Stimulated activated CD8-positive, alpha-beta memory T cell treated with anti-CD3 and anti-CD28 coated beads, Interleukin-7, amount 100 ng/mL, for 4 hours (primary cell): ENCODE measurements around the gene VARS1.
A peak's percentile ranks its signal among the peaks of the same experiment; 100 is the strongest.
"Not testable (repeated sequence)": the region's sequence is repeated elsewhere in the genome, so short reads cannot be mapped to it uniquely, and the experiment has no call there.

Experiments
- DNase-seq, 2 donors: peaks; one replicate each; pipeline ENCODE4 v3.0.0-alpha.2; 2020; ENCODE audit warnings: low read depth in 2 of 2

The VARS1 gene

DNA sequence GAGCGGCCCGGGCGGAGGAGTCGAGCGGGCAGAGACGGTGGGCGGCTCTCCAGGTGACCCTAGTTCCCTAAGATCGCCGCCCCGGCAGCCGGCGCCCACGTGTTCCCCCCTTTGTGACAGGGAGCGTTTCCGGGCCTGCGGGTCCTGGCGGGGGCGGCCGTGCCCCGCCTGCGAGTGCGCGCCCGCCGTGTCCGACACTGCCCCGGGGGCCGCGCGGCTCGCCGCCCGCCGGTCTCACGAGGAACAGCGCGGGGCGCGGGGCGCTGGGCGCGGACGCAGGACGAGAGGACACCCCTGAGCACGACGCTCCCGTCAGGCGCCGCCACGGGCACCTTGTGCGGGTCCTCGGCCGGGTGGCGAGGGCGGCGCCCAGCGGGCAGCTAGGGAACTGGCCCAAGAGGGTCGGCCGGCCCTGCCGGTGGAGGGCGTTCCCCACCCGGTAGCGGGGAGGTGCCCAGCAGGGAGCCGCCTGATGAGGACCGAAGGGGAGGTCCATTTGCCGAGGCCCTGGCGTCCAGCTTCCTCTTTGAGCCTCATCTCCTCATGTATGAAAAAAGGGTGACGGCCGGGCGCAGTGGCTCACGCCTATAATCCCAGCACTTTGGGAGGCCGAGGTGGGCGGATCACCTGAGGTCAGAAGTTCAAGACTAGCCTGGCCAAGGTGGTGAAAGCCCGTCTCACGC lies at the start of gene VARS1:
TSS of gene VARS1 (minus strand) at position 137 of the 683 bp plus-strand sequence. CDS start 535 bp downstream, outside the sequence.
- peak; percentile 59 to 79 for DNase-seq

DNA sequence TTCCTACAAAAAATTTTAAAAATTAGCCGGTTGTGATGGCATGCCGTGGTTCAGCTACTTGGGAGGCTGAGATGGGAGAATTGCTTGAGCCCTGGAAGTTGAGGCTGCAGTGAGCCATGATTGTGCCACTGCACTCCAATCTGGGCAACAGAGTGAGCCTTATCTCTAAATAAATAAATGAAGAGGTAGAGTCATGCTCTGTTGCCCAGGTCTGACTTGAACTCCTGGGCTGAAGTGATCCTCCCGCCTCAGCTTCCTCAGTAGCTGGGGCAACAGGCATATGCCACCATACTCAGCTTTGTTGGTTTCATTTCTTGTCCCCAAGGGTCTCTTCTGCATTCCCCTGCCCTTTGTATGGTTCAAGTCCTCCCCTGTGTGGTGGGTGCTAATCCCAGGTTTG lies 49.0 kb upstream of the VARS1 start:
- no peak for DNase-seq

DNA sequence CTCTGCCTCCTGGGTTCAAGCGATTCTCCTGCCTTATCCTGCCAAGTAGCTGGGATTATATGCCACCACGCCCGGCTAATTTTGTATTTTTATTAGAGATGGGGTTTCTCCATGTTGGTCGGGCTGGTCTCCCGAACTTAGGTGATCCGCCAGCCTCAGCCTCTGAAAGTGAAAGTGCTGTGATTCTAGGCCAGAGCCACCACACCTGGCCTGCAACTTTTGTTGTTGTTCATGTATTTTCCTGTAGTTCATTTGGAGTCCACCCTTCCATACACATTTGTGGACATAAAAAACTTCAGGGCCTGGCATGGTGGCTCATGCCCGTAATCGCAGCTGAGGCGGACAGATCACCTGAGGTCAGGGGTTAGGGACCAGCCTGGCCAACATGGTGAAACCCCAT lies 46.5 kb upstream of the VARS1 start:
- DNase-seq, result no peak

DNA sequence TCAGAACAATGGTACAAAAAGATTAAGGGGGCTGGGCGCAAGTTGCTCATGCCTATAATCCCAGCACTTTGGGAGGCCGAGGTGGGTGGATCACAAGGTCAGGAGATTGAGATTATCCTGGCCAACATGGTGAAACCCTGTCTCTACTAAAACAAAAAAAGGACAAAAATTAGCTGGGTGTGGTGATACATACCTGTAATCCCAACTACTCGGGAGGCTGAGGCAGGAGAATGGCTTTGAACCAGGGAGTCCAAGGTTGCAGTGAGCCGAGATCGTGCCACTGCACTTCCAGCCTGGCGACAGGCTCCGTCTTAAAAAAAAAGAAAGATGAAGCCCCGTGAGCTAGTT lies 44.2 kb upstream of the VARS1 start:
- DNase-seq, result not testable (repeated sequence)

DNA sequence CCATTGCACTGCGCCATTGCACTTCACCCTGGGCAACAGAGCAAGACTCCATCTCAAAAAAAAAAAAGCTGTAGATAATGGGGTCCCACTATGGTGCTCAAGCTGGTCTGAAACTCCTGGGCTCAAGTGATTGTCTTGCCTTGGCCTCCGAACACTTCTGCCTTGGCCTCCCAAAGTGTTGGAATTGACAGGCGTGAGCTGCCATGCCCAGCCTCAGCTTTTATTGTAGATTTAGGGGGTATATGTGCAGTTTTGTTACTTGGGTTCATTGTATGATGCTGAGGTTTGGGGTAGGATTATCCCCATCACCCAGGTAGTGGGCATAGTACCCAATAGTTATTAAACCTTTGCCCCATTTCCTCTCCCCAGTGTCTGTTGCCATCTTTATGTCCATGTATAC lies 43.4 kb upstream of the VARS1 start:
- no peak for DNase-seq

DNA sequence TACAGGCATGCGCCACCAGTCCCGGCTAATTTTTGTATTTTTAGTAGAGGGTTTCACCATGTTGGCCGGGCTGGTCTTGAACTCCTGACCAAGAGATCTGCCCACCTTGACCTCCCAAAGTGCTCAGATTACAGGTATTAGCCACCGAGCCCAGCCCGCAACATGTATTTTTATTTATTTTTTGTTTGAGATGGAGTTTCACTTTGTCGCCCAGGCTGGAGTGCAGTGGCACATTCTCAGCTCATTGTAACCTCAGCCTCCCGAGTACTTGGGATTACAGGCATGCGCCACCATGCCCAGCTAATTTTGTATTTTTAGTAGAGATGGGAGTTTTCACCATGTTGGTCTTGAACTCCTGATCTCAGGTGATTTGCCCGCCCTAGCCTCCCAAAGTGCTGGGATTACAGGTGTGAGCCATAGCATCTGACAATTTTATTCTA lies 42.6 kb upstream of the VARS1 start:
- not testable (repeated sequence) for DNase-seq

DNA sequence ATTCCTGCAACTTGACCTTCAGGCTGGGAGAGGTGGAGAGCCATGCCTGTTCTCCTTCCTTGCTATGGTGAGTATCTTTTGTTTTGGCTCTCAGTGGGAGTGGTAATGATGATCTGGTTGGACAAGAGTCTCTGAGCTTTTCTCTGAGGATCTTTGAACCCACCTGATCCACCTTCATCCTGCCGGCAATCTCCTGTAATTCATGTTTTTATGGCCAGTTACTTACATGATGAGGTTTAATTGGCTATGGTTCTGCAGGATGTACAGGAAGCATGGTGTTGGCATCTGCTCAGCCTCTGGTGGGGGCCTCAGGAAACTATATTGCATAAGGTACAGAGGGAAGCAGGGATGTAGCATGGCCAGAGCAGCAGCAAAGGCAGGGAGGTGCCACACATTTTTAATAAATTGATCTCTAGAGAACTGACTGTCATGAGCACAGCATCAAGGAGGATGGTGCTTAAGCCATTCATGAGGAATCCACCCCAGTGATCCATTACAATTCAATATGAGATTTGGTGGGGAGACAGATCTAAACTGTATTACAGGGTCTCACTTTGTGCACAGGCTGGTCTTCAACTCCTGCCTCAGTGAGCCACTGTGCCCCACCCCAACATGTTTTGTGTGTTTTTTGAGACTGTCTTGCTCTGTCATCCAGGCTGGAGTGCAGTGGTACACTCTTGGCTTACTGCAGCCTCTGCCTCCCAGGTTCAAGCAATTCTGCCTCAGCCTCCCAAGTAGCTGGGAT lies 42.0 kb upstream of the VARS1 start:
- DNase-seq, result no peak

DNA sequence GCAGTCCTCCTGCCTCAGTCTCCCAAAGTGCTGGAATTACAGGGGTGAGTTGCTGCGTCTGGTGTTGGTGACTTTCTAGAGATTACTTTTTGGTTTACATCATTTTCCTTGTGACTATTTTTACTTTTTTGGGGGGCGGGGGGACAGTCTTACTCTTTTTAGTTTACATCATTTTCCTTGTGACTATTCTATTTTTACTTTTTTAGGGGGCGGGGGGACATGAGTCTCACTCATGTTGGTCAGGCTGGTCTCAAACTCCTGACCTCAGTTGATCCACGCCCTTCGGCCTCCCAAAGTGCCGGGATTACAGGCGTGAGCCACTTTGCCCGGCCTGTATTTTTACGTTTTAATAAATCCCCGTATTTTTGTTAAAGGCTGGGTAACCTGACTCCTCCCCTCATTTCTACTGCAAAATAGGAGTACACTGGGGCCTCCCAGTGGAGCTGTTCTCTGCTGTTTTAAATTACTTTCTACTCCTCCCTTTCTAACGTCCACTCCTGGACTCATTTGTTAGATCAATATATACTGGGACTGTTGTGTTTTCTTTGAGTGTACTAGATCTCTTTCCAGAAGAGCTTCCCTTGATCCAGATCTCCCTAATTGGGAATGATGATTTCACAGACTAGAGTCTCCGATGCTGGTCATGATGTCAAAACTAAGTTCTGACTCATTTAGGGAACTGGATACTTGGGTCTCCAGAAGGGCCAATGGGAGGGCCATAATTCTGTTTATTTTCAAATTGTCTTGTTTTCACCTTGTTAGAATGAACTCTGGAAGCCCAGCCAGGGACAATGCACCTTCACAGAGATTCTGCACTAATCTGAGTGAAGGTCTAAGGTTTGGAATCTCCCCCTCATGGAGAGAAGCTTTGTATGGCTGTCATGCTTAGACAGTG lies 41.2 kb upstream of the VARS1 start:
- no peak for DNase-seq

DNA sequence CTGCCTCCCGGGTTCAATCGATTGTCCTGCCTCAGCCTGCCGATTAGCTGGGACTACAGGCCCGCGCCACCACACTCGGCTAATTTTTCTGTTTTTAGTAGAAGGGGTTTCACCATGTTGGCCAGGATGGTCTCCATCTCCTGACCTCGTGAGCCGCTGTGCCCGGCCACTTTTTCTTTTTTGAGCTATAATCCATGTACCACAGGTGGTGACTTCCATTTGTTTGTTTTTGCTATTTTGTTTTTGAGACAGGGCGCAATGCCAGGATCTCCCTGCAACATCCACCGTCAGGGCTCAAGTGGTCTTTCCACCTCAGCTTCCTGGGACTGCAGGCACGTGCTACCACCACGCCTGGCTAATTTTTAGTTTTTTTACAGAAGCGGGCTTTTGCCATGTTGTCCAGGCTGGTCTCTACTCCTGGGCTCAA lies 40.5 kb upstream of the VARS1 start:
- no peak for DNase-seq

DNA sequence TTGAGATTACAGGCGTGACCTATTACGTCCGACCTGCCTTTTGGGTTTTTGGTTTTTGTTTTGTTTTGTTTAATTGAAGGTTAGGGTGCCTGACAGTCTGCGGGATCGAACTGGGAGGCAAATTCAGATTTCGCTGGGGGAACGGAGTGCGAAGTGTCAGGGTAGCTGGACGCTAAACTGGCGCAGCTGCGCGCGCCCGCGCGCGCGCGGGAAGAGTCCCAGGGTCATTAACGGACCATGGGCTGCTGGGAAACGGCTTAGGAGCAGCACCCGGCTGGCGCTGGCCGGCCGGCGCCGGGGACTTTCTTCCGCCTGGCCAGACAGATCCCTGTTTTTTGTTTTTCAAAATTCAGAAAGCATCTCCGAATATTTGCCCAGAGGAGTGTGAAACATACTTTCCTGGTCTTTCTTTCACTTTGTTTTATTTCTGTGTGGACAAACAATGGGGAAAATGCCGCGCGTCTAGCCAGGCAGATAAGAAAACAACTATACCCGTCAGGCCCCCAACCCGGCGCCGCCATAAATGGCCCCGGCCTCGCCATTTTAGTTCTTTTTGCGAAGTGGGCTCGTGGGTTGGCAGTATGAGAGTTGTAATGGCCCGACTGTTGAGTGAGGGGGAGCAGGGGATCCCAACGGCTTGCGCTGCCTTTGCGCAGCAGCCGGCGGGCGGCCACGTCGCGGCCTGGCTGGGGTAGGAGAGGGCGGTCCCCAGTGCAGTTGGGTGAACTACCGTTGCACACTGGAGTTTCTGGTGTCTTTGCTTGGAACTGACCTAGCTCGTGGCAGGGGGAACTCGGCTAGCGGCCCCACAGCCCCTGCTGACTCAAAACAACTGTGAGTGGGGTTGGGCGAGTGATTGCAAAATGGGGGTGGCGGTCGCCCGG lies 39.1 kb upstream of the VARS1 start:
- DNase-seq, result peak; percentile 60 to 63

DNA sequence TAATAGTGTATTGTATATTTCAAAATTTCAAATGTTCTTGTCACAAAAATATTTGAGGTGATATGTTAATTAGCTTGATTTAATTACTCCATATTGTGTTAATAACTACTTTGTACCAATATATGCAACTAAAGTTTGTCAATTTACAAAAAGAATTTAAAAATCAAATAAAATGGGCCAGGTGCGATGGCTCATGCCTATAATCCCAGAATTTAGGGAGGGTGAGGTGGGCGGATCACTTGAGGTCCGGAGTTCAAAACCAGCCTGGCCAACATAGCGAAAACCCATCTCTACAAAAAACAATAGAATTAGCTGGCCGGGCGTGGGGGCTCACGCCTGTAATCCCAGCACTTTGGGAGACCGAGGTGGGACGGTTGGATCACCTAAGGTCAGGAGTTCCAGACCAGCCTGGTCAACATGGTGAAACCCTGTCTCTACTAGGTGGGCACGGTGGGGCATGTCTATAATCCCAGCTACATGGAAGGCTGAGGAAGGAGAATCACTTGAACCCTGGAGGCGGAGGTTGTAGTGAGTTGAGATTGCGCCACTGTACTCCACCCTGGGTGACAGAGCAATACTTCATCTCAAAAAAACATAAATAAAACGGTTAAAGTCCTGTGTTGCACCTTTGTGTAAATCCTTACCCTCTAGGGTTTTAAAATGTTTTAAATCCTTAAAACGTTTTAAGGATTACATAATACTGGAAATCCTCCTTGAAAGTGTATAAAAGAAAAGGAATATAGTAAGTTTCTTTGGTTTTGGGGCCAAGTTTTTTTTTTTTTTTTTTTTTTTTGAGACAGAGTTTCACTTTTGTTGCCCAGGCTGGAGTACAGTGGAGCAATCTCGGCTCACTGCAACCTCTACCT lies 36.0 kb upstream of the VARS1 start:
- no peak for DNase-seq

DNA sequence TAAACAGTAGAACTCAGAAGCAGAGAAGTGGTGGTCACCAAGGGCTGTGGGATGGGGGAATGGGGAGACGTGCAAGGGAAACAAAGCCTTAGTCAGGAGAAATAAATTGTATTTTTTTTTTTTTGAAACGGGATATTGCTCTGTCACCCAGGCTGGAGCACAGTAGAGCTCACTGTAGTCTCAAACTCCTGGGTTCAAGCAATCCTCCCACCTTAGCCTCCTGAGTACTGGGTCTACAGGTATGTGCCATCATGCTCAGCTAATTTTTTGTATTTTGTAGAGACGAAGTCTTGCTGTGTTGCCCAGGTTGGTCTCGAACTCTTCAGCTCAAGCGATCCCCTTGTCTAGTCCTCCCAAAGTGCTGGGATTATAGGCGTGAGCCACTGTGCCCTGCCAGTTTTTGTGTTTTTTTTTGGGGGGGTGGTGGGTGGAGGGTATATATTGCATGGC lies 35.4 kb upstream of the VARS1 start:
- DNase-seq, result no peak

DNA sequence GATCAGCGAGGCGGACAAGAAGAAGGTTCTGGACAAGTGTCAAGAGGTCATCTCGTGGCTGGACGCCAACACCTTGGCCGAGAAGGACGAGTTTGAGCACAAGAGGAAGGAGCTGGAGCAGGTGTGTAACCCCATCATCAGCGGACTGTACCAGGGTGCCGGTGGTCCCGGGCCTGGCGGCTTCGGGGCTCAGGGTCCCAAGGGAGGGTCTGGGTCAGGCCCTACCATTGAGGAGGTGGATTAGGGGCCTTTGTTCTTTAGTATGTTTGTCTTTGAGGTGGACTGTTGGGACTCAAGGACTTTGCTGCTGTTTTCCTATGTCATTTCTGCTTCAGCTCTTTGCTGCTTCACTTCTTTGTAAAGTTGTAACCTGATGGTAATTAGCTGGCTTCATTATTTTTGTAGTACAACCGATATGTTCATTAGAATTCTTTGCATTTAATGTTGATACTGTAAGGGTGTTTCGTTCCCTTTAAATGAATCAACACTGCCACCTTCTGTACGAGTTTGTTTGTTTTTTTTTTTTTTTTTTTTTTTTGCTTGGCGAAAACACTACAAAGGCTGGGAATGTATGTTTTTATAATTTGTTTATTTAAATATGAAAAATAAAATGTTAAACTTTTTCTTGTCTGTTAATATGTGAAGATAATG lies 34.2 kb upstream of the VARS1 start:
- no peak for DNase-seq

DNA sequence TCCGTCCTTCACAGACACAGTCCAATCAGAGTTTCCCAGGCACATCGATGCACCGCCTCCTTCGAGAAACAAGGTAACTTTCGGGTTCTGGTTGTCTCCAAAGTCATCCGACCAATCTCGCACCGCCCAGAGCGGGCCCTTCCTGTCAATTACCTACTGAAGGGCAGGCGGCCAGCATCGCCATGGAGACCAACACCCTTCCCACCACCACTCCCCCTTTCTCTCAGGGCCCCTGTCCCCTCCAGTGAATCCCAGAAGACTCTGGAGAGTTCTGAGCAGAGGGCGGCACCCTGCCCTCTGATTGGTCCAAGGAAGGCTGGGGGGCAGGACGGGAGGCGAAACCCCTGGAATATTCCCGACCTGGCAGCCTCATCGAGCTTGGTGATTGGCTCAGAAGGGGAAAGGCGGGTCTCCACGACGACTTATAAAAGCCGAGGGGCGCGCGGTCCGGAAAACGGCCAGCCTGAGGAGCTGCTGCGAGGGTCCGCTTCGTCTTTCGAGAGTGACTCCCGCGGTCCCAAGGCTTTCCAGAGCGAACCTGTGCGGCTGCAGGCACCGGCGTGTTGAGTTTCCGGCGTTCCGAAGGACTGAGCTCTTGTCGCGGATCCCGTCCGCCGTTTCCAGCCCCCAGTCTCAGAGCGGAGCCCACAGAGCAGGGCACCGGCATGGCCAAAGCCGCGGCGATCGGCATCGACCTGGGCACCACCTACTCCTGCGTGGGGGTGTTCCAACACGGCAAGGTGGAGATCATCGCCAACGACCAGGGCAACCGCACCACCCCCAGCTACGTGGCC lies 31.9 kb upstream of the VARS1 start, which contains the start of gene HSPA1B:
TSS of gene HSPA1B (plus strand) at position 453 of the 794 bp plus-strand sequence. CDS start at position 666, 213 bp downstream.
- DNase-seq, result peak; percentile 85 to 86

DNA sequence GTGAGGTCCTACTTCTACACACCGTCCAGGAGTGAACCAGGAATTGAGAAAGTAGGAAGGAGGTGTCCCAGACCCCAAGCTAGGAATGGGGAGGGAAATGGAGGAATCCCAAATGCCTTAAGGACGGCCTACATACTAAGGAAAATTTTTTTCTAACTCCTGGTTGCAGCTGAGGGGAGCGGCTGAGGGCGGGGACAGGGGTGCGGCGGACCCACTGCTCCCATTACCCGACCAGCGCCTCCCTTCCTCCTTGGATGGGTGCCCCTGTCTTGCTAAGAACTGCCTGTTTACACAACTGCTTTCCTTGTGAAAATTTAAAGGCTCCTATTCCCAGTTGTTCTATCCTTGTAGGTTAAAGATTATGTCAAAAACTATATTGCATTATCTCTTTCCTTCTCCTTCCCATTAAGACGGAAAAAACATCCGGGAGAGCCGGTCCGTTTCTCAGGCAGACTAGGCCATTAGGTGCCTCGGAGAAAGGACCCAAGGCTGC lies 31.3 kb upstream of the VARS1 start:
- peak in 1 of 2 donors; percentile 17 for DNase-seq

DNA sequence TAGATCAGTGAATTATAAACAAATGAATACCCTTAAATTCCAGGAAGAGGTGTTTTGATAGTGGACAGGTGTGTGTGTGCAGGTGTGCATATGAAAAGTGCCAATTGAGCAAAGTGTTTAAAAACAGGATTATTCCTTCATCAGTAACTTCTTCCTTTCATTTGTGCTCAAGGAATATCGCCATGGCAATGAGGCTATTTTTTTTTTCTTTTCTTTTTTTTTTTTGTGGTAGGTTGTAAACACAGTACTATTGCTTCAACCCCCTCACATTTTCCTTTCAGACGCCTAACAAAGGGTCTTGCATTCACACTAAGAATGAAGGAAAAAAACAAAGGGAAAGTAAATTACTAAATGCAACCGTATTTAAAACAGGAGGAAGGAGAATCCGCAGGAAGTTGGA lies 30.0 kb upstream of the VARS1 start:
- DNase-seq, result no peak

DNA sequence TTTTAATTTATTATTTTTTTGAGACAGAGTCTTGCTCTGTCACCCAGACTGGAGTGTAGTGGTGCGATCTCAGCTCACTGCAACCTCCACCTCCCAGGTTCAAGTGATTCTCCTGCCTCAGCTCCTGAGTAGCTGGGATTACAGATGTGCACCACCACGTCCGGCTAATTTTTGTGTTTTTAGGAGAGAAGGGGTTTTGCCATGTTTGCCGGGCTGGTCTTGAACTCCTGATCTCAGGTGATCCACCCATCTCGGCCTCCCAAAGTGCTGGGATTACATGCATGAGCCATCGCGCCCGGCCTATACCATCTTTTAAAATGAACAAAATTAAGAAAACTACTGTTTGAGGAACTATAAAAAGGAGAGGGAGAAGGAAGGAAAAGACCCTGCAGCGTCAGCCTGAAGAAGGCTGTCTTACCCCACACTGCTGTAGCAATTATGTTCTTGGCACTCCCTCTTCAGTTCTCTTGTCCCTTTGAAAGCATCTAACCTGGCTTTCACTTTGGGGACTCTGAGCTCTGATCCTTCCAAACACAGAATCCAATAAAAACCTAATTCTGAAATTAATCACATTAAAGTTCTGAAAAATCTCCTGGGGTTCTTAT lies 28.1 kb upstream of the VARS1 start:
- not testable (repeated sequence) for DNase-seq
